Tibial artery (tissue), 4 donors: ENCODE measurements around the gene EEF1AKMT1.

Source experiments
- DNase-seq, 2 donors: peaks; one replicate each; pipeline ENCODE4 v3.0.0-alpha.2; 2019
- H3K27ac ChIP-seq, 2 donors: fragments of 200-600 bp; sonication (generic) in 1 of 2; 1 replicate in 1 of 2; 2 replicates in 1 of 2; pipeline ENCODE4 v1.5.1; 2018 to 2019; ENCODE audit warnings: mild to moderate bottlenecking in 1 of 2
- H3K27me3 ChIP-seq, 2 donors: fragments of 200-600 bp; sonication (generic) in 1 of 2; one replicate each; pipeline versions ENCODE4 v1.5.1 to v1.6.0; 2016 to 2019
- H3K36me3 ChIP-seq, 3 donors: fragments of 200-600 bp; sonication (generic) in 2 of 3; one replicate each; pipeline ENCODE4 v1.5.1; 2016 to 2019; ENCODE audit warnings: mild to moderate bottlenecking in 2 of 3
- H3K4me1 ChIP-seq, 4 donors: fragments of 200-600 bp; sonication (generic) in 2 of 4; 1 replicate in 3 of 4; 2 replicates in 1 of 4; pipeline ENCODE4 v1.5.1; 2016 to 2019
- H3K4me3 ChIP-seq, 2 donors: fragments of 200-600 bp; sonication (generic) in 1 of 2; 1 replicate in 1 of 2; 2 replicates in 1 of 2; pipeline ENCODE4 v1.5.1; 2018 to 2019; ENCODE audit warnings: mild to moderate bottlenecking in 2 of 2
- H3K9me3 ChIP-seq, 3 donors: fragments of 200-600 bp; sonication (generic) in 1 of 3; one replicate each; pipeline ENCODE4 v1.5.1; 2016 to 2019
- intact Hi-C: fragments of 100-400 bp; cut with DNase I; formaldehyde crosslinking; loops from one replicate; pipeline ENCODE4 v1.15.0; 2023; ENCODE audit warnings: low total_unique reads
- TF ChIP-seq, protein P1 (sequence below), 2 experiments: fragments of 200-600 bp in 1 of 2; fragments of 450-650 bp in 1 of 2; IDR thresholded peaks; one replicate each; pipeline ENCODE4 v1.5.1; 2017 to 2019; ENCODE audit warnings: antibody characterized with exemption in 2 of 2, mild to moderate bottlenecking in 1 of 2, moderate library complexity in 1 of 2

The EEF1AKMT1 gene, protein sequence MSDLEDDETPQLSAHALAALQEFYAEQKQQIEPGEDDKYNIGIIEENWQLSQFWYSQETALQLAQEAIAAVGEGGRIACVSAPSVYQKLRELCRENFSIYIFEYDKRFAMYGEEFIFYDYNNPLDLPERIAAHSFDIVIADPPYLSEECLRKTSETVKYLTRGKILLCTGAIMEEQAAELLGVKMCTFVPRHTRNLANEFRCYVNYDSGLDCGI

DNA sequence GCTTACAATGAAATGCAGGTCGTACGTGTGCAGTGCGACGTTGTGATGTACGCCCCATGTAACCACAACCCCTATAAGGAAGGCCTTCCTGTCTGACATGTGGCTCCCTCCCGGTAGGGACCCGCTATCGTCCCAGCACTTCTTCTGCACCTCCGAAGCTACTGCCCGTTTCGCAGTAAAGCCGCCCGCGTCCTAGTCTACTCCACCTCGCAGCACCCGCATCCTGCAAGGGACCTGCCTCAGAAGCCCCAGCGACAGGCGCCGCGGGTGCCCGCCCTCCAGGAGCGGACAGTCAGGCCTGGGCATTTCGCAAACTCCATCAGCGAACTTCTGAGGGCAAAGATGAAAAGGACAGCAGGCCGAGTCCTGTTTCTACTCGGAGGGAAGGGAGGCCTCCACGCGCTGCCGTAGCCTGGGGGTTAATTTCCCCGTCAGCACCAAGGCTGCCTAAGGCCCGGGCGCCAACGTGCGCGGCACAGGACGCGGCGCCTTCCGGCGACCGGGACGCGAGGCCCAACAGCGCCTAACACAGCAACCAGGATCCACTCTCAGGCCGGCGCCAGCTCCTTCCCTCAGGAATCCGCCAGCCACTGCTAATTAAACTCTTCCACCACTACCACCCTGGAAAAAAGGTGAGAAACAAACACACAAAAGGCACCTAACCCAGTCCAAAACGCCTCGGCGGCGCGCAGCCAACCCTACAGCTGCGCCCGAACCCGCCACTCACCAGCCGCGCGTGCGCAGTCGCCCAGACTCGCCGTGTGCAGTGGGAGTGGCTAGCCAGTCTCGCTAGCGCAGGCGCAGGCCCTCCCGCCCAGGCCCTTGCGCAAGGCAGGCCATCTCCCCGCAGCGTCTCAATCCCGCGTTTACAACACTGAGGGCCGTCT is at the start of gene EEF1AKMT1:
EEF1AKMT1 (minus strand) TSS at position 768 of the 887 bp plus-strand sequence. CDS start 16,363 bp downstream, outside the sequence.
- intact Hi-C loops: loop anchor here (5.0 kb wide), 1 partner anchor 66 kb away; no protein-coding TSS in a partner anchor
- TF ChIP-seq, protein P1, sequence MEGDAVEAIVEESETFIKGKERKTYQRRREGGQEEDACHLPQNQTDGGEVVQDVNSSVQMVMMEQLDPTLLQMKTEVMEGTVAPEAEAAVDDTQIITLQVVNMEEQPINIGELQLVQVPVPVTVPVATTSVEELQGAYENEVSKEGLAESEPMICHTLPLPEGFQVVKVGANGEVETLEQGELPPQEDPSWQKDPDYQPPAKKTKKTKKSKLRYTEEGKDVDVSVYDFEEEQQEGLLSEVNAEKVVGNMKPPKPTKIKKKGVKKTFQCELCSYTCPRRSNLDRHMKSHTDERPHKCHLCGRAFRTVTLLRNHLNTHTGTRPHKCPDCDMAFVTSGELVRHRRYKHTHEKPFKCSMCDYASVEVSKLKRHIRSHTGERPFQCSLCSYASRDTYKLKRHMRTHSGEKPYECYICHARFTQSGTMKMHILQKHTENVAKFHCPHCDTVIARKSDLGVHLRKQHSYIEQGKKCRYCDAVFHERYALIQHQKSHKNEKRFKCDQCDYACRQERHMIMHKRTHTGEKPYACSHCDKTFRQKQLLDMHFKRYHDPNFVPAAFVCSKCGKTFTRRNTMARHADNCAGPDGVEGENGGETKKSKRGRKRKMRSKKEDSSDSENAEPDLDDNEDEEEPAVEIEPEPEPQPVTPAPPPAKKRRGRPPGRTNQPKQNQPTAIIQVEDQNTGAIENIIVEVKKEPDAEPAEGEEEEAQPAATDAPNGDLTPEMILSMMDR (IDR thresholded peaks at IDR 0.05): no peak
- no peaks in the 10 kb centered on the region for H3K27me3 ChIP-seq
- H3K4me3 ChIP-seq: peak within 1 kb of the TSS; percentile 61 to 70
- peaks cover 4 to 8% (median 6%) of the 10 kb centered on the region in 3 donors for H3K36me3 ChIP-seq
- DNase-seq: peak; percentile 89 to 96
- H3K4me1 ChIP-seq: peaks cover 0 to 11% (median 9%) of the 10 kb centered on the region in 4 donors
- peak within 1 kb of the TSS; percentile 86 to 92 for H3K27ac ChIP-seq
- H3K9me3 ChIP-seq: peaks cover 0 to 15% (median 0%) of the 10 kb centered on the region in 3 donors

GRCh38 chr13:20823071-20823470 is 49.3 kb upstream of the EEF1AKMT1 start:
- no peaks in the 10 kb centered on the region for H3K27me3 ChIP-seq
- H3K9me3 ChIP-seq: no peaks in the 10 kb centered on the region
- H3K4me1 ChIP-seq: peaks cover 0 to 16% (median 0%) of the 10 kb centered on the region in 4 donors
- H3K36me3 ChIP-seq: peaks cover 0 to 17% (median 0%) of the 10 kb centered on the region in 3 donors
- H3K4me3 ChIP-seq: no peak overlapping the region
- H3K27ac ChIP-seq: no peak overlapping the region
- DNase-seq: no peak
- intact Hi-C loops: no loop called here
- TF ChIP-seq, protein P1 (IDR thresholded peaks at IDR 0.05): no peak

DNA sequence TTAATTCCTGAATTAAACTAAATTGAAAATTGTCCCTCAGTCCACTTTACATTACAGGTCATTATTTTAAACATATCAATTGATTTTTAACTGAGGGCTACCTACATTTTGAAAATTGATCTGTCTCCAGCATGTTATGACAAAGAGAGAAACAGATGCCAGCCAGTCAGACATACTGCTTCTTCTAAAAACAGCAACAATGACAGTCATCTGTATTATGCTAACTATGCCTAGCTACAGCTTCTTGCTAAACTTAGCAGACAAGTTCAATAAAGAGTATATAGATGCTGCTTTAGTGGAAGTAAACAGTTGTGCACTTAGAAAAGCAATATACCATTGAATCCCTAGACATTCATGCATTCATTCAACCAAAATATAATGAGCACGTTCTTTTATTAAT is 48.6 kb upstream of the EEF1AKMT1 start:
- H3K36me3 ChIP-seq: peaks cover 0 to 17% (median 0%) of the 10 kb centered on the region in 3 donors
- no peaks in the 10 kb centered on the region for H3K9me3 ChIP-seq
- peaks cover 0 to 12% (median 0%) of the 10 kb centered on the region in 4 donors for H3K4me1 ChIP-seq
- DNase-seq: no peak
- H3K27ac ChIP-seq: no peak overlapping the region
- H3K4me3 ChIP-seq: no peak overlapping the region
- intact Hi-C loops: no loop called here
- no peaks in the 10 kb centered on the region for H3K27me3 ChIP-seq
- TF ChIP-seq, protein P1 (IDR thresholded peaks at IDR 0.05): no peak

- intact Hi-C loops: no loop called here
- H3K36me3 ChIP-seq: peaks cover 0 to 17% (median 0%) of the 10 kb centered on the region in 3 donors
- TF ChIP-seq, protein P1 (IDR thresholded peaks at IDR 0.05): no peak
- no peak overlapping the region for H3K4me3 ChIP-seq
- no peak for DNase-seq
- peaks cover 0 to 6% (median under 1%) of the 10 kb centered on the region in 4 donors for H3K4me1 ChIP-seq
- H3K27me3 ChIP-seq: no peaks in the 10 kb centered on the region
- no peaks in the 10 kb centered on the region for H3K9me3 ChIP-seq
- no peak overlapping the region for H3K27ac ChIP-seq
Measured at GRCh38 chr13:20819715-20820114, 46.0 kb upstream of the EEF1AKMT1 start.

DNA sequence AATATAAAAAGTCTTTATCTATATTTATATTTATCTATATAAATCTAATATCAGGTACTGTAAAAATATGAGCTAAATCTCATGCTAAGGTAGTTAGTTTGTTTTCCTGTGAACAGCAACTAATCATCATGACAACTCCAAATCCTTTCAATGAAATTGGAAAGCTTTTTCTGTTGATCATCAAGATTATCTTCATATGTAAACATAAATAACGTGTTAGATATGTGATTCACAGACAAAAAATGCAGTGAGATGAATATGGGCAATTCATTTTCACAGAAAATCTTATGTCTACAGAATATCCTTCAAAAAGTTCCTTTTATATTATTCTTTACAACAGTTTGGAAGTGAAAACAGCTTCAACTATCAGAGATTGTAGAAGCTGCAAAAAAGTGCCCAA is 41.7 kb upstream of the EEF1AKMT1 start:
- Histone ChIP-seq H3K9me3 (no peaks in the 10 kb centered on the region), H3K27ac (peak overlapping the region; percentile 68 to 73), H3K4me3 (no peak overlapping the region), H3K27me3 (no peaks in the 10 kb centered on the region), H3K4me1 (peaks cover 0 to 17% (median 6%) of the 10 kb centered on the region in 4 donors), H3K36me3 (peaks cover 0 to 8% (median 0%) of the 10 kb centered on the region in 3 donors)
- DNase-seq: no peak
- TF ChIP-seq, protein P1 (IDR thresholded peaks at IDR 0.05): no peak
- intact Hi-C loops: no loop called here
